ENCODE data around the gene MAP2K5. TPM values are rescaled to one million over a fixed set of nuclear protein-coding genes. Genes with fewer than 3 reads are reported as not detected.

MAP2K5 gene
- total RNA-seq, 1 experiment from 2014 or later: 15.0 TPM

GRCh38 chr15:67735896-67736295 lies 193.4 kb downstream of the MAP2K5 start:
- H2BK15ac ChIP-seq (ENCODE audit: low read depth, low read length): no peak overlapping the region
- no peak overlapping the region for H3K9ac ChIP-seq (ENCODE audit: extremely low read depth, insufficient read length, low read length)
- H3T11ph ChIP-seq (ENCODE audit: low read length): no peak overlapping the region
- H3K36me3 Mint-ChIP-seq (ENCODE audit: insufficient read depth in 1 of 3, low read depth in 3 of 3): no peaks in the 10 kb centered on the region
- H3K27ac ChIP-seq (ENCODE audit: insufficient read length, low read depth, low read length): no peak overlapping the region
- H4K8ac ChIP-seq (replicated peaks; ENCODE audit: insufficient read length, low read depth, low read length): no peak overlapping the region
- H4K5ac ChIP-seq (ENCODE audit: insufficient read length, low read depth, low read length): no peak overlapping the region
- WGBS (ENCODE audit: extremely low coverage, insufficient read length, low lambda C conversion rate): no CpG with 5 or more reads among the region's 2 CpGs
- H2BK20ac ChIP-seq (ENCODE audit: low read depth, low read length, poor library complexity, severe bottlenecking): no peak overlapping the region
- DNase-seq: no peak
- H4K20me1 ChIP-seq (ENCODE audit: control insufficient read depth, insufficient read depth, insufficient read length): no peaks in the 10 kb centered on the region
- no peaks in the 10 kb centered on the region for H3K4me1 ChIP-seq (ENCODE audit: insufficient read depth, low read length)
- H3K23me2 ChIP-seq (ENCODE audit: insufficient read length, low read depth, low read length, poor library complexity, severe bottlenecking): no peaks in the 10 kb centered on the region
- H3K79me1 ChIP-seq (ENCODE audit: insufficient read depth, low read depth, low read length, poor library complexity, severe bottlenecking): no peaks in the 10 kb centered on the region
- no peak overlapping the region for H2BK120ac ChIP-seq (ENCODE audit: low read depth, low read length, poor library complexity, severe bottlenecking)
- TF ChIP-seq CTCF (conservative IDR thresholded peaks at IDR 0.05): no peak
- no peak overlapping the region for H3K23ac ChIP-seq (ENCODE audit: insufficient read length, low read depth, low read length)
- H3K4me1 Mint-ChIP-seq: peaks cover 20 to 32% of the 10 kb centered on the region in 2 experiments
- H2BK5ac ChIP-seq (ENCODE audit: insufficient read length, low read length): no peak overlapping the region
- H2BK12ac ChIP-seq (ENCODE audit: insufficient read length, low read depth, low read length): no peak overlapping the region
- no peak overlapping the region for H3K4ac ChIP-seq (ENCODE audit: low read depth, low read length)
- H3K27me3 ChIP-seq (ENCODE audit: insufficient read depth, low read length): no peaks in the 10 kb centered on the region
- no peak overlapping the region for H2AK5ac ChIP-seq (ENCODE audit: insufficient read length, low read length)
- no peak overlapping the region for H3K4me2 ChIP-seq (ENCODE audit: insufficient read depth, insufficient read length, low read length)
- no peak overlapping the region for H3K18ac ChIP-seq (ENCODE audit: insufficient read length, low read depth, low read length)
- no peaks in the 10 kb centered on the region for H3K27me3 Mint-ChIP-seq (ENCODE audit: low read depth)
- no peak overlapping the region for H3K14ac ChIP-seq (ENCODE audit: insufficient read depth, low read length)
- no peaks in the 10 kb centered on the region for H3K9me3 Mint-ChIP-seq
- H3K56ac ChIP-seq (ENCODE audit: insufficient read length, low read depth, low read length): no peak overlapping the region
- H4K91ac ChIP-seq (ENCODE audit: insufficient read length, low read depth, low read length): no peak overlapping the region
- no peak overlapping the region for H3K27ac Mint-ChIP-seq
- H2AFZ ChIP-seq (ENCODE audit: low read length): no peak overlapping the region
- H3K4me3 Mint-ChIP-seq: no peak overlapping the region
- H3K9me3 ChIP-seq (ENCODE audit: control insufficient read depth, low read depth, low read length): no peaks in the 10 kb centered on the region
- no peaks in the 10 kb centered on the region for H3K79me2 ChIP-seq (ENCODE audit: insufficient read depth, low read length)
